ENCODE data around the gene DBN1.

Gene DBN1

DNA sequence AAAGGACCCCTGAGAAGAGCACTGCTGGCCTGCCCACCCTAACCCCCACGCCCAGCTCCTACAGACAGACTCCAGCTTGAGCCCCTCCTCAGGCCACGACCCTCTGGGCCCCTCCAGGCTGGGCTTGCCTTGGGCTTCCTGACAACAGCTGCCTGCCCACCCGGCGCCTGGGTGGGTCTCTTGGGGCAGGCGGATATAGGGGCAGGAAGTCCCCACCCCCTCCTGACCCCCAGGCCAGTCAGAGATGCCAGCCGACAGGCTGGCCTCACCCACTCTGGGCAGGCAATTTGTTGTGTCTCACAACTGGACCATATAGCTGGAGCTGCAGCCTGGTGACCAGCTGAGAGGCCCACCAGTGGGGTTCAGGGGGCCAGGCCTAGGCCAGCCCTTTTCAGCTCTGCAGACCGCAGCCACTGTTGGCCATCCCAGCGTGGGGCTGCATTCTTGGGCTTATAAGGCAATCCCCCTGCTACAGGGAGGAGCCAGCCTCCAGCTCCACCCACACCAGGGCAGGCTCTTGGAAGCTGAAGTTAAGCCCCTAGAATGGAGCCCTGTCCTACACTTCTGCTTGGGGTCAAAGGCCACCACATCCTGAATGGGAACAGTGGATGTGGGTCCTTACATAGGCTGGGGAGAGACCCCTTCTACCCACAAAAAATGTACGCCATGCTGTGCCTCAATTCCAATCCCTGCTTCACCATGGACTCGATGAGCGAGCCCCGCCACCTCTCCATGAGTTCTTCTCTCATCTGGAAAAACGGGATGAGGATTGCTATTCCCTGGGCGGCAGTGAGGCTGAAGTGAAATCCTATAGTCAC lies 22.0 kb upstream of the DBN1 start:
- H3K23ac ChIP-seq (ENCODE audit: low read length in 2 of 2) = no peak overlapping the region
- H3K9me3 ChIP-seq (ENCODE audit: control insufficient read depth, low read length) = no peaks in the 10 kb centered on the region
- peaks cover 40 to 48% of the 10 kb centered on the region in 2 experiments for H3K36me3 ChIP-seq (ENCODE audit: control insufficient read depth in 1 of 2, insufficient read depth in 2 of 2, low read depth in 1 of 2, low read length in 2 of 2)
- 33% methylated on average over 14 of the region's 14 CpGs for WGBS
- H3K14ac ChIP-seq (ENCODE audit: low read length in 2 of 2) = peak overlapping the region in 1 of 2 experiments; percentile 82
- H2BK12ac ChIP-seq (ENCODE audit: low read length in 2 of 2) = peak overlapping the region; percentile 93 to 96
- H3K4ac ChIP-seq (ENCODE audit: low read depth in 1 of 2, low read length in 2 of 2) = peak overlapping the region; percentile 94 to 98
- peaks cover 51% of the 10 kb centered on the region for H3K4me1 ChIP-seq (ENCODE audit: control insufficient read depth, insufficient read depth, low read depth, low read length)
- no peaks in the 10 kb centered on the region for H3K27me3 ChIP-seq (ENCODE audit: control insufficient read depth in 1 of 2, insufficient read depth in 1 of 2, low read length in 2 of 2)
- H3K4me2 ChIP-seq (ENCODE audit: low read length, poor library complexity, severe bottlenecking) = peak overlapping the region; percentile 76
- H4K8ac ChIP-seq (ENCODE audit: low read length) = peak overlapping the region; percentile 67
- H2BK15ac ChIP-seq (ENCODE audit: low read depth, poor library complexity, severe bottlenecking) = peak overlapping the region; percentile 73
- H3K9ac ChIP-seq (ENCODE audit: low read length) = peak overlapping the region; percentile 94
- peak overlapping the region; percentile 99 for H2BK5ac ChIP-seq (ENCODE audit: low read depth, low read length, poor library complexity, severe bottlenecking)
- no peak overlapping the region for H2AFZ ChIP-seq (ENCODE audit: low read depth, low read length)
- H2BK120ac ChIP-seq (ENCODE audit: low read depth, low read length) = peak overlapping the region; percentile 90
- H3K79me1 ChIP-seq (replicated peaks; ENCODE audit: low read length, poor library complexity, severe bottlenecking) = peaks cover 7% of the 10 kb centered on the region
- H4K91ac ChIP-seq (ENCODE audit: low read length) = peak overlapping the region; percentile 99
- peak overlapping the region; percentile 99 for H3K27ac ChIP-seq (ENCODE audit: low read length, poor library complexity, severe bottlenecking)
- H3K4me3 ChIP-seq (ENCODE audit: insufficient read depth in 1 of 2, low read depth in 1 of 2, low read length in 2 of 2) = peak overlapping the region; percentile 69 to 80
- peak; percentile 94 for DNase-seq
- H3K18ac ChIP-seq (ENCODE audit: low read depth in 1 of 2, low read length in 2 of 2) = peak overlapping the region; percentile 81 to 100
- H2AK5ac ChIP-seq (ENCODE audit: low read length, severe bottlenecking) = peak overlapping the region; percentile 82

DNA sequence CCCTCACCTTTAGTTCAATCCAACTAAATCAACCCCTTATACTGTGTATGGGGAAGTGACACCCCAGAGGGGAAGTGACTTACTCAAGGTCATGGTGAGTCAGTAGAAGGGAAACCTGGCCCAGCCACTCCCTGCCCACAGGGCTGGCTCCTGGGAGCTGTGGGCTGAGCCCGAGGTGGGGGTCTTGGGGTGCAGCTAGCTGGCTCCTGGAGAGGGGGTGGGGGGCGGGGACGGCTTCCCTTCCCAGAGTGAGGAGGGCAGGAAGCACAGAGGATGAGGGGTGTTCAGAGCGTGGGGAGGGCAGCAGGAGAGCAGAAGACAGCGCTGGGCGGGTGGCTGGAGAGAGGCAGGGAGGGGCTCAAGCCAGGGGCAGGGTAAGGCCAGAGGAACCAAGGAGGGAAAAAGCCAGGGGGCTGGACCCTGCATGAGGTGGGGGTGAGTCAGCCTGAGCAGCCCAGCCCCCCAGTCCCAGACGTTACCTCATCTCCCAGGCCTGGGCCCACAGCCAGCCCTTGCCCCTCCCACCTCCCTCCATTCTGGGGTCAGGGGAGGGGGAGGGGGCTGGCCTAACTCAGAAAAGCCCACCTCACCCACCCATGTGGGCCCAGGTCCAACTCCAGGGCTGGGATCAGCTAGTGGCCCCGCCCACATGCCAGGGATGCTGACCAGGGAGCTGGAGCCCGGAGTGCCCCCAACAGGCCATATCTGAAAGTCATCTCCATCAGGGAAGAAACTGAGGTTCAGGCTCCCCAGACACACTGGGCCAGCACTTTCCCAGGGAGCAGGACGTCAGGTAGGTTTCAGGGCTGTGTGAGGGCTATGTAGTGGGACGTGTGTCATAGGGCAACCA lies 21.1 kb upstream of the DBN1 start:
- Histone ChIP-seq H3K27me3 (ENCODE audit: control insufficient read depth in 1 of 2, insufficient read depth in 1 of 2, low read length in 2 of 2) (no peaks in the 10 kb centered on the region), H3K9ac (ENCODE audit: low read length) (peak overlapping the region; percentile 94), H2BK5ac (ENCODE audit: low read depth, low read length, poor library complexity, severe bottlenecking) (peak overlapping the region; percentile 99), H4K91ac (ENCODE audit: low read length) (peak overlapping the region; percentile 87), H3K4me1 (ENCODE audit: control insufficient read depth, insufficient read depth, low read depth, low read length) (peaks cover 60% of the 10 kb centered on the region), H3K14ac (ENCODE audit: low read length in 2 of 2) (peak overlapping the region in 1 of 2 experiments; percentile 82), H2AK5ac (ENCODE audit: low read length, severe bottlenecking) (peak overlapping the region; percentile 90), H2BK120ac (ENCODE audit: low read depth, low read length) (peak overlapping the region; percentile 90), H2AFZ (ENCODE audit: low read depth, low read length) (no peak overlapping the region), H3K27ac (ENCODE audit: low read length, poor library complexity, severe bottlenecking) (peak overlapping the region; percentile 99), H3K18ac (ENCODE audit: low read depth in 1 of 2, low read length in 2 of 2) (peak overlapping the region; percentile 82 to 83), H3K36me3 (ENCODE audit: control insufficient read depth in 1 of 2, insufficient read depth in 2 of 2, low read depth in 1 of 2, low read length in 2 of 2) (peaks cover 49 to 57% of the 10 kb centered on the region in 2 experiments), H3K23ac (ENCODE audit: low read length in 2 of 2) (no peak overlapping the region), H2BK15ac (ENCODE audit: low read depth, poor library complexity, severe bottlenecking) (peak overlapping the region; percentile 73), H4K8ac (ENCODE audit: low read length) (peak overlapping the region; percentile 67), H3K4ac (ENCODE audit: low read depth in 1 of 2, low read length in 2 of 2) (peak overlapping the region; percentile 49 to 81), H3K4me2 (ENCODE audit: low read length, poor library complexity, severe bottlenecking) (peak overlapping the region; percentile 62), H3K9me3 (ENCODE audit: control insufficient read depth, low read length) (no peaks in the 10 kb centered on the region), H2BK12ac (ENCODE audit: low read length in 2 of 2) (peak overlapping the region; percentile 69 to 87), H3K79me1 (replicated peaks; ENCODE audit: low read length, poor library complexity, severe bottlenecking) (peaks cover 7% of the 10 kb centered on the region), H3K4me3 (ENCODE audit: insufficient read depth in 1 of 2, low read depth in 1 of 2, low read length in 2 of 2) (peak overlapping the region; percentile 15 to 80)
- peak; percentile 94 for DNase-seq
- 5% methylated on average over 6 of the region's 11 CpGs for WGBS

DNA sequence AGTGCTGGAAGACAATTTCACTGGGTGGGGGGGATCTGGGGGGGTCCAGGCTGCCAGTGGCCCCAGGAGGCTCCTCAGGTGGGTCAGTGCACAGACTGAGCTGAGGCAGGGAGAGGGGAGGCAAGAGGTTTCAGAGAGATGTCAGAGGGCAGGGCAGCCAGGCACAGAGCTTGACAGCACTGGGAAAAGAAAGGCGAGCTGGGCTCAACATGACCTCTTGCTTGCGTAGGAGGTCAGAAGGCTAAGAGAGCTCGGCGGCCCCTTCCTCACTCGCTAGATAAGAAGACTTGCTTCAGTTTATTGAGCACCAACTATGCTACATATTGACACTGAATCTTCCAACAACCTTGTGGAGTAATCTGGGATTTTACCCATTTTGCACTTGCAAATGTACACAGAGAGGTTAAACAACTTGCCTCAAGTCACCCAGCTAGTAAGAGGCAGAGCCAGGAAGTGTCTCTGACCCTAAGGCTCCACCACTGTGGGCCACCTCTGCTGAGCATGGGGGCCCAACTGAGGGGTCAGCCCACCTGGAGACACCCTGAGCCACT lies 20.4 kb upstream of the DBN1 start:
- peaks cover 67% of the 10 kb centered on the region for H3K4me1 ChIP-seq (ENCODE audit: control insufficient read depth, insufficient read depth, low read depth, low read length)
- H2AFZ ChIP-seq (ENCODE audit: low read depth, low read length) = no peak overlapping the region
- H4K91ac ChIP-seq (ENCODE audit: low read length) = no peak overlapping the region
- 77% methylated on average over 5 of the region's 5 CpGs for WGBS
- H3K79me1 ChIP-seq (replicated peaks; ENCODE audit: low read length, poor library complexity, severe bottlenecking) = peaks cover 8% of the 10 kb centered on the region
- peaks cover 56 to 64% of the 10 kb centered on the region in 2 experiments for H3K36me3 ChIP-seq (ENCODE audit: control insufficient read depth in 1 of 2, insufficient read depth in 2 of 2, low read depth in 1 of 2, low read length in 2 of 2)
- no peaks in the 10 kb centered on the region for H3K27me3 ChIP-seq (ENCODE audit: control insufficient read depth in 1 of 2, insufficient read depth in 1 of 2, low read length in 2 of 2)
- H3K4me2 ChIP-seq (ENCODE audit: low read length, poor library complexity, severe bottlenecking) = peak overlapping the region; percentile 46
- peak overlapping the region; percentile 5 for H4K8ac ChIP-seq (ENCODE audit: low read length)
- no peak for DNase-seq
- peak overlapping the region; percentile 82 to 83 for H3K18ac ChIP-seq (ENCODE audit: low read depth in 1 of 2, low read length in 2 of 2)
- H3K27ac ChIP-seq (ENCODE audit: low read length, poor library complexity, severe bottlenecking) = peak overlapping the region; percentile 99
- H3K14ac ChIP-seq (ENCODE audit: low read length in 2 of 2) = peak overlapping the region in 1 of 2 experiments; percentile 69
- peak overlapping the region in 1 of 2 experiments; percentile 63 for H3K4me3 ChIP-seq (ENCODE audit: insufficient read depth in 1 of 2, low read depth in 1 of 2, low read length in 2 of 2)
- peak overlapping the region in 1 of 2 experiments; percentile 45 for H2BK12ac ChIP-seq (ENCODE audit: low read length in 2 of 2)
- H3K9ac ChIP-seq (ENCODE audit: low read length) = peak overlapping the region; percentile 94
- no peak overlapping the region for H3K23ac ChIP-seq (ENCODE audit: low read length in 2 of 2)
- H2BK15ac ChIP-seq (ENCODE audit: low read depth, poor library complexity, severe bottlenecking) = no peak overlapping the region
- H3K9me3 ChIP-seq (ENCODE audit: control insufficient read depth, low read length) = no peaks in the 10 kb centered on the region
- H2BK5ac ChIP-seq (ENCODE audit: low read depth, low read length, poor library complexity, severe bottlenecking) = peak overlapping the region; percentile 49
- peak overlapping the region; percentile 69 for H2BK120ac ChIP-seq (ENCODE audit: low read depth, low read length)
- peak overlapping the region; percentile 90 for H2AK5ac ChIP-seq (ENCODE audit: low read length, severe bottlenecking)
- peak overlapping the region; percentile 20 to 81 for H3K4ac ChIP-seq (ENCODE audit: low read depth in 1 of 2, low read length in 2 of 2)

Measured in mesenchymal stem cell (in vitro differentiated cells and primary cell).